ENCODE measurements around the gene CFC1.
"Not testable (repeated sequence)": the region's sequence is repeated elsewhere in the genome, so short reads cannot be mapped to it uniquely, and the experiment has no call there.

DNA sequence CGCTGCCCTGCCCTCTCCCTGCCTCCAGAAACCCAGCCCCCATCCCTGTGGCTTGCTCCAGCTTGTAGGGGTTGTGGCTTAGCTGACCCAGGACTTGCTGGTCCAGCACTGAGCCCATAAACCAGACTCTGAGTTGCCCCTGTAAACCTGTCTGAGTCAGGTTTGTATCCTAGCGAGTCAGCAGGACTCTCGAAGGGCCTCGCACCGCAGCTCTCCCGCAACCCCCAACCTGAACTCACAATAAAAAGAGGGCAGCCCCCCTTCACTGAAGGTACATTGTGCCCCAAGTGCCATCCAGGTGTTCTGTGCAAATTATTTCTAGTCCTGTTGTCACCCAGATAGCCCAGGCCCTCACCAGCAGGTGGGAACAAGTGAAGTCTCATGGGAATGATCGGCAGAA lies 17.9 kb downstream of the CFC1 start:
- not testable (repeated sequence) for TF ChIP-seq MAFK (IDR thresholded peaks at IDR 0.05; ENCODE audit: low read depth, low read length); CEBPB (IDR thresholded peaks at IDR 0.05; ENCODE audit: low read depth, low read length); RFX5 (IDR thresholded peaks at IDR 0.05; ENCODE audit: low read depth, low read length); SMC3 (IDR thresholded peaks at IDR 0.05; ENCODE audit: low read depth, low read length); RCOR1 (IDR thresholded peaks at IDR 0.05; ENCODE audit: insufficient replicate concordance, low read length); POLR2A (IDR thresholded peaks at IDR 0.05; ENCODE audit: low read depth, low read length); BHLHE40 (IDR thresholded peaks at IDR 0.05; ENCODE audit: low read depth, low read length); MAZ (IDR thresholded peaks at IDR 0.05; ENCODE audit: borderline replicate concordance, low read depth, low read length); MXI1 (IDR thresholded peaks at IDR 0.05; ENCODE audit: borderline replicate concordance, low read depth, low read length); RAD21 (IDR thresholded peaks at IDR 0.05; ENCODE audit: low read length); FOS (IDR thresholded peaks at IDR 0.05; ENCODE audit: low read depth, low read length)
- TF ChIP-seq, protein P1, sequence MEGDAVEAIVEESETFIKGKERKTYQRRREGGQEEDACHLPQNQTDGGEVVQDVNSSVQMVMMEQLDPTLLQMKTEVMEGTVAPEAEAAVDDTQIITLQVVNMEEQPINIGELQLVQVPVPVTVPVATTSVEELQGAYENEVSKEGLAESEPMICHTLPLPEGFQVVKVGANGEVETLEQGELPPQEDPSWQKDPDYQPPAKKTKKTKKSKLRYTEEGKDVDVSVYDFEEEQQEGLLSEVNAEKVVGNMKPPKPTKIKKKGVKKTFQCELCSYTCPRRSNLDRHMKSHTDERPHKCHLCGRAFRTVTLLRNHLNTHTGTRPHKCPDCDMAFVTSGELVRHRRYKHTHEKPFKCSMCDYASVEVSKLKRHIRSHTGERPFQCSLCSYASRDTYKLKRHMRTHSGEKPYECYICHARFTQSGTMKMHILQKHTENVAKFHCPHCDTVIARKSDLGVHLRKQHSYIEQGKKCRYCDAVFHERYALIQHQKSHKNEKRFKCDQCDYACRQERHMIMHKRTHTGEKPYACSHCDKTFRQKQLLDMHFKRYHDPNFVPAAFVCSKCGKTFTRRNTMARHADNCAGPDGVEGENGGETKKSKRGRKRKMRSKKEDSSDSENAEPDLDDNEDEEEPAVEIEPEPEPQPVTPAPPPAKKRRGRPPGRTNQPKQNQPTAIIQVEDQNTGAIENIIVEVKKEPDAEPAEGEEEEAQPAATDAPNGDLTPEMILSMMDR (conservative IDR thresholded peaks at IDR 0.05; ENCODE audit: low read depth, low read length), result not testable (repeated sequence)
- TF ChIP-seq, protein P2, sequence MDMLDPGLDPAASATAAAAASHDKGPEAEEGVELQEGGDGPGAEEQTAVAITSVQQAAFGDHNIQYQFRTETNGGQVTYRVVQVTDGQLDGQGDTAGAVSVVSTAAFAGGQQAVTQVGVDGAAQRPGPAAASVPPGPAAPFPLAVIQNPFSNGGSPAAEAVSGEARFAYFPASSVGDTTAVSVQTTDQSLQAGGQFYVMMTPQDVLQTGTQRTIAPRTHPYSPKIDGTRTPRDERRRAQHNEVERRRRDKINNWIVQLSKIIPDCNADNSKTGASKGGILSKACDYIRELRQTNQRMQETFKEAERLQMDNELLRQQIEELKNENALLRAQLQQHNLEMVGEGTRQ (IDR thresholded peaks at IDR 0.05; ENCODE audit: low read depth, low read length), result not testable (repeated sequence)

Measured in IMR-90 (cell line).